ENCODE data around the gene OR51V1.

The OR51V1 gene

DNA sequence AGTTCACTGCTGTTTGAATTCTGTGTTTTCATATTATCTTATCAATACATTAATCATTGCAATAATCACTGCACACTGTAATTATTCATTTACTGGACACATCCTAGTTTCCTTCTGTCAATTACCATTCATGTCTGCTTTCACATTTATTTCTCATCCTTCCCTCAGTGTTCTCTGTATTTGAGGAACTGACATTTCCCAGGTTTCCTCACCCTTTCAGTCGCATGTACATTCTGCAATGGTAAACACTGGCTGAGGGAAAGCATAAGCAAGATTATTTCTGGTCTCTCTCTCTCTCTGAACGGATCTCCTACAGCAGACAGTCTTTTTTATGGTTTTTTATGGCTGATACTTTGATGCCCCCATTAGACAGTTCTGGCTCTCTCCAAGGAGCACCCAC is 38.0 kb upstream of the OR51V1 start:
- Histone ChIP-seq H3K4me3 (no peak overlapping the region), H3K9me3 (no peaks in the 10 kb centered on the region), H3K4me1 (no peaks in the 10 kb centered on the region), H3K27me3 (ENCODE audit: low read depth) (no peaks in the 10 kb centered on the region), H3K36me3 (replicated peaks) (no peaks in the 10 kb centered on the region)
- DNase-seq (ENCODE audit: low spot score in 2 of 2): no peak
- in situ Hi-C loops (cut with MboI; ENCODE audit: low sequenced_read_pairs): no loop called here

DNA sequence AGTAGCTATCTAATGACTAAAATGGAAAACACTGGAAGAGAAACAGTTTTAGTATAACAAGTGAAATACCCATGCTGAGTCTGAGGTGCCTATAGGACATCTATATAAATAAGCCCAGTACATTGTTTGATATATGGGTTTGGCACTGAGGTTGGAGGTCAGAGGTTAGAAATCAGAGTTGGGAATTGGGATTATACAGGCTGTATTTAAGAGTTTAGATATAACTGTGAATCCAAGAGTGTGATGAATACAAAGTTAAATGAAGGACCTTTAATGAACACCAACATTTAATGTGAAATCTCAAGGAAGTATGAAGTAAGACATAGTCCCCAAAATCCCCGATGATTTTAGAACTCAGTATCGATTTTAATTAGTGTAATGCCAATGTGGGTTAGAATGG is 36.9 kb upstream of the OR51V1 start:
- no peaks in the 10 kb centered on the region for H3K36me3 ChIP-seq (replicated peaks)
- H3K4me1 ChIP-seq: no peaks in the 10 kb centered on the region
- H3K27me3 ChIP-seq (ENCODE audit: low read depth): no peaks in the 10 kb centered on the region
- no peak overlapping the region for H3K4me3 ChIP-seq
- DNase-seq (ENCODE audit: low spot score in 2 of 2): no peak
- H3K9me3 ChIP-seq: no peaks in the 10 kb centered on the region
- in situ Hi-C loops (cut with MboI; ENCODE audit: low sequenced_read_pairs): no loop called here

- no peaks in the 10 kb centered on the region for H3K36me3 ChIP-seq (replicated peaks)
- no peaks in the 10 kb centered on the region for H3K27me3 ChIP-seq (ENCODE audit: low read depth)
- no peaks in the 10 kb centered on the region for H3K4me1 ChIP-seq
- no peak overlapping the region for H3K4me3 ChIP-seq
- H3K9me3 ChIP-seq: no peaks in the 10 kb centered on the region
- no peak for DNase-seq (ENCODE audit: low spot score in 2 of 2)
- in situ Hi-C loops (cut with MboI; ENCODE audit: low sequenced_read_pairs): no loop called here
These were observed 35.0 kb upstream of the OR51V1 start for GRCh38 chr11:5235364-5236095.

- Histone ChIP-seq H3K4me1 (no peaks in the 10 kb centered on the region), H3K27me3 (ENCODE audit: low read depth) (no peaks in the 10 kb centered on the region), H3K36me3 (replicated peaks) (no peaks in the 10 kb centered on the region), H3K9me3 (no peaks in the 10 kb centered on the region), H3K4me3 (no peak within 1 kb of the TSS)
- DNase-seq (ENCODE audit: low spot score in 2 of 2): no peak
- in situ Hi-C loops (cut with MboI; ENCODE audit: low sequenced_read_pairs): no loop called here
These were observed 33.9 kb upstream of the OR51V1 start, which contains the start of gene HBD for GRCh38 chr11:5234381-5234834. Gene HBD, minus strand, starts transcription at chr11:5234483. Its CDS starts 50 bp downstream, at chr11:5234433.

DNA sequence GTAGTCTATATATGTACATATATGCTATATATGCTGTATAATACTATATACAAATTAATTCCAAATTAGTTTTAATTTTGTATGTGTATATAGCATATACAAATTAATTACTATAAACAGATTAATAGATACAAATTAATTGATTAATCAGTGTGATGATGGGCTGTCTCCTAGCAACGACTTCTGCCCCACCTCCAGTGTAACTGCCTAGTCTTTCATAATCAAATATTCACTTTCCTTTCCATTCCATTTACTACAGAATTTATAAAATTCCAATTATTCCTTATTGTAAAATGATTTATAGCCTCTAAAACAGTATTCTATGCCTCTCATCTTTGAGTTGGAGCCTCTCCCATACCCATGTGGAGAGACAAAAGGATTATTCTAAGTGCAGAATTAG is 32.8 kb upstream of the OR51V1 start:
- Histone ChIP-seq H3K4me3 (no peak overlapping the region), H3K9me3 (no peaks in the 10 kb centered on the region), H3K27me3 (ENCODE audit: low read depth) (no peaks in the 10 kb centered on the region), H3K4me1 (no peaks in the 10 kb centered on the region), H3K36me3 (replicated peaks) (no peaks in the 10 kb centered on the region)
- DNase-seq (ENCODE audit: low spot score in 2 of 2): no peak
- in situ Hi-C loops (cut with MboI; ENCODE audit: low sequenced_read_pairs): no loop called here

- Histone ChIP-seq H3K4me1 (no peaks in the 10 kb centered on the region), H3K27me3 (ENCODE audit: low read depth) (no peaks in the 10 kb centered on the region), H3K36me3 (replicated peaks) (no peaks in the 10 kb centered on the region), H3K9me3 (no peaks in the 10 kb centered on the region), H3K4me3 (no peak overlapping the region)
- in situ Hi-C loops (cut with MboI; ENCODE audit: low sequenced_read_pairs): no loop called here
- no peak for DNase-seq (ENCODE audit: low spot score in 2 of 2)
These were observed 32.3 kb upstream of the OR51V1 start for GRCh38 chr11:5232821-5233220.

GRCh38 chr11:5232176-5232575 is 31.7 kb upstream of the OR51V1 start:
- H3K36me3 ChIP-seq (replicated peaks): no peaks in the 10 kb centered on the region
- H3K4me3 ChIP-seq: no peak overlapping the region
- no peaks in the 10 kb centered on the region for H3K27me3 ChIP-seq (ENCODE audit: low read depth)
- H3K9me3 ChIP-seq: no peaks in the 10 kb centered on the region
- in situ Hi-C loops (cut with MboI; ENCODE audit: low sequenced_read_pairs): no loop called here
- H3K4me1 ChIP-seq: no peaks in the 10 kb centered on the region
- no peak for DNase-seq (ENCODE audit: low spot score in 2 of 2)

DNA sequence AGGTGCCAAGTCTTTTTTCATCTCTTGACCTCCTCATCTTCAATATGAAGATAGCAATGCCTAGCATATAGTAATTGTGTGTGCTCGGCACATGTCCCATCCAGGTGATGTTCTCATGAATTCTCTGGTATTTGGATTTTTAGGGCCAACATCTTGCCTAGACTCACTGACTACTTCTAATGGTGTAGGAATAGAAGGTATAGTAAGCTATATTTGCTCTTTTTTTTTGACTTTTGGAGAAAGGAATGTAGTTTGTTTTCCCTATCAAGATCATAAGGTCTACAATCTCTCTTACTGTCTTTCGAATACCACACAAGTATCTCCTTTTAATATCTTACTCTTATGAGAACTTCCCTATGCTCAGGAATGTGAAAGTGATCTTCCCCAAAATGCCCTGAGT is 30.6 kb upstream of the OR51V1 start:
- Histone ChIP-seq H3K9me3 (no peaks in the 10 kb centered on the region), H3K4me1 (no peaks in the 10 kb centered on the region)
- DNase-seq (ENCODE audit: low spot score in 2 of 2): no peak

DNA sequence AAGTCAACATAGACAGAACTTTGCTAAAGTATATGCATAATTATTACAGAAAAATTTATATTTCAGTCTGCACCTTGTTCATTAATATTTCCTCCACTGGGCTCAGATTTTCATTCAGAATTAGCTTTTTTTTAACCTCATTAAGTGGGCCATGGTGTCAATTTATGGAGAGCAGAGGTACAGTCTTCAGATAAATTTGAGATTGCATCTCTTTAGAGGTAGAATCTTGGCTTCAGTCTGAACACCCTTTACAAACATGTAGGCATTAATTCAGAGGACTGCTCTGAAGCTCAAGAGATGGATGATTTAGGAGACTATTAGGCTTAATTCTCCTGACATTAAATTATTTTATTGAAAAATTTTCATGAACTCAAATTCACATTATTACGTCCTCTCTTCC is 29.8 kb upstream of the OR51V1 start:
- in situ Hi-C loops (cut with MboI; ENCODE audit: low sequenced_read_pairs): no loop called here
- DNase-seq (ENCODE audit: low spot score in 2 of 2): no peak
- no peaks in the 10 kb centered on the region for H3K4me1 ChIP-seq
- H3K36me3 ChIP-seq (replicated peaks): no peaks in the 10 kb centered on the region
- no peak overlapping the region for H3K4me3 ChIP-seq
- no peaks in the 10 kb centered on the region for H3K27me3 ChIP-seq (ENCODE audit: low read depth)
- H3K9me3 ChIP-seq: no peaks in the 10 kb centered on the region

More for the DNA sequence above, 30.6 kb upstream of the OR51V1 start:
- no peaks in the 10 kb centered on the region for H3K36me3 ChIP-seq (replicated peaks)
- H3K4me3 ChIP-seq: no peak overlapping the region
- in situ Hi-C loops (cut with MboI; ENCODE audit: low sequenced_read_pairs): no loop called here
- no peaks in the 10 kb centered on the region for H3K27me3 ChIP-seq (ENCODE audit: low read depth)

DNA sequence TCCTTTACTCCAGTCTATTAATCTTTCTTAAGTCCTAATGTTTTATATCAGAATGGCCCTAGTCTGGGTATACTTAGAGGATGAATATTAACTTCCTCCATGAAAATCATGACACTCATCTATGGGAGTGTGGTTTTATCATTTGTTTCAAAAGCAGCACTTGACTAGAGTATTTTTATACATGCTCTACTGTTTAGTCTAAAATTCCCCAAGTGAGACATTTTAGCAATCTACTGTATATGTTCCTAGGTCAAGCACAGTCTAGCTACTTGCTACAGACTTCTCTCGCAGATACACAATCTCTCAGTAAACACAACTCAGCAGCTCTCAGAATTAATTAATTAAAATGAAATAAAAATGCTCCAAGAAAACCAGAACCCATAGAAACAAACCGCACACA is 29.3 kb upstream of the OR51V1 start:
- no peak for DNase-seq (ENCODE audit: low spot score in 2 of 2)
- in situ Hi-C loops (cut with MboI; ENCODE audit: low sequenced_read_pairs): no loop called here
- Histone ChIP-seq H3K4me1 (no peaks in the 10 kb centered on the region), H3K27me3 (ENCODE audit: low read depth) (no peaks in the 10 kb centered on the region), H3K4me3 (no peak overlapping the region), H3K36me3 (replicated peaks) (no peaks in the 10 kb centered on the region), H3K9me3 (no peaks in the 10 kb centered on the region)

GRCh38 chr11:5229356-5229755 is 28.9 kb upstream of the OR51V1 start:
- DNase-seq (ENCODE audit: low spot score in 2 of 2): no peak
- no peaks in the 10 kb centered on the region for H3K27me3 ChIP-seq (ENCODE audit: low read depth)
- H3K4me3 ChIP-seq: no peak overlapping the region
- H3K4me1 ChIP-seq: no peaks in the 10 kb centered on the region
- in situ Hi-C loops (cut with MboI; ENCODE audit: low sequenced_read_pairs): no loop called here
- no peaks in the 10 kb centered on the region for H3K9me3 ChIP-seq
- no peaks in the 10 kb centered on the region for H3K36me3 ChIP-seq (replicated peaks)

DNA sequence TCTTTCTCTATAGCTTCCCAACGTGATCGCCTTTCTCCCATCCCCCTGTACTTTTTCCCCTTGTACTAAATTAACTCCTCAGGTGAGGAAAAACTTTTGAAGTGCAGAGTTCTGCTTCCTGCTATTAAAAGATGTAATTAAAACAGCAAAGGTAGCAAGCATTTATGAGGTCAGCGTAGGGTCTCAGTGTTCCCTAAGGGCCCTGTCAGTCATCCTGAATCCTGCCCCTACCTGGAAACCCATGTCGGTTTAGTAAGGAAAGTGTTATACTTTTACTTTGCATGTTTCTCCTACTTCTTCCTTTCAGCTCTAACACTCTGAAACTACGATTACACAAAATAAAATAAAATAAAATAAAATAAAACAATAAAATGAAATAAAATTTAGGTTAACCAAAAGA is 27.6 kb upstream of the OR51V1 start:
- no peak overlapping the region for H3K4me3 ChIP-seq
- no peaks in the 10 kb centered on the region for H3K27me3 ChIP-seq (ENCODE audit: low read depth)
- no peak for DNase-seq (ENCODE audit: low spot score in 2 of 2)
- in situ Hi-C loops (cut with MboI; ENCODE audit: low sequenced_read_pairs): no loop called here
- H3K36me3 ChIP-seq (replicated peaks): no peaks in the 10 kb centered on the region
- H3K9me3 ChIP-seq: no peaks in the 10 kb centered on the region
- no peaks in the 10 kb centered on the region for H3K4me1 ChIP-seq

GRCh38 chr11:5227681-5228080 is 27.2 kb upstream of the OR51V1 start:
- Histone ChIP-seq H3K9me3 (no peaks in the 10 kb centered on the region), H3K4me3 (no peak overlapping the region), H3K27me3 (ENCODE audit: low read depth) (no peaks in the 10 kb centered on the region), H3K36me3 (replicated peaks) (no peaks in the 10 kb centered on the region), H3K4me1 (no peaks in the 10 kb centered on the region)
- no peak for DNase-seq (ENCODE audit: low spot score in 2 of 2)
- in situ Hi-C loops (cut with MboI; ENCODE audit: low sequenced_read_pairs): no loop called here

DNA sequence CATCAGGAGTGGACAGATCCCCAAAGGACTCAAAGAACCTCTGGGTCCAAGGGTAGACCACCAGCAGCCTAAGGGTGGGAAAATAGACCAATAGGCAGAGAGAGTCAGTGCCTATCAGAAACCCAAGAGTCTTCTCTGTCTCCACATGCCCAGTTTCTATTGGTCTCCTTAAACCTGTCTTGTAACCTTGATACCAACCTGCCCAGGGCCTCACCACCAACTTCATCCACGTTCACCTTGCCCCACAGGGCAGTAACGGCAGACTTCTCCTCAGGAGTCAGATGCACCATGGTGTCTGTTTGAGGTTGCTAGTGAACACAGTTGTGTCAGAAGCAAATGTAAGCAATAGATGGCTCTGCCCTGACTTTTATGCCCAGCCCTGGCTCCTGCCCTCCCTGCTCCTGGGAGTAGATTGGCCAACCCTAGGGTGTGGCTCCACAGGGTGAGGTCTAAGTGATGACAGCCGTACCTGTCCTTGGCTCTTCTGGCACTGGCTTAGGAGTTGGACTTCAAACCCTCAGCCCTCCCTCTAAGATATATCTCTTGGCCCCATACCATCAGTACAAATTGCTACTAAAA is 26.3 kb upstream of the OR51V1 start, which contains the start of gene HBB:
Gene HBB (minus strand): TSS at position 340 of the 579 bp plus-strand sequence. CDS start 50 bp downstream, at position 290.
- Histone ChIP-seq H3K27me3 (ENCODE audit: low read depth) (no peaks in the 10 kb centered on the region), H3K4me3 (no peak within 1 kb of the TSS), H3K4me1 (no peaks in the 10 kb centered on the region), H3K36me3 (replicated peaks) (no peaks in the 10 kb centered on the region), H3K9me3 (no peaks in the 10 kb centered on the region)
- peak in 1 of 2 experiments; percentile 100 for DNase-seq (ENCODE audit: low spot score in 2 of 2)
- in situ Hi-C loops (cut with MboI; ENCODE audit: low sequenced_read_pairs): no loop called here
